BE2C (cell line): ENCODE data around the gene DNAJB5.

Source experiments
- DNase-seq: peaks from one replicate; pipeline ENCODE4 v3.0.0-alpha.2; 2020
- H3K27me3 ChIP-seq: fragments of 250-450 bp; sonication (Bioruptor Pico); 2 replicates; pipeline ENCODE4 v1.5.1; 2020; ENCODE audit warnings: mild to moderate bottlenecking
- H3K36me3 ChIP-seq: fragments of 250-450 bp; sonication (Bioruptor Pico); 2 replicates; pipeline ENCODE4 v1.5.1; 2020; ENCODE audit warnings: mild to moderate bottlenecking
- H3K4me1 ChIP-seq: fragments of 250-450 bp; sonication (Bioruptor Pico); 2 replicates; pipeline ENCODE4 v1.5.1; 2020
- H3K4me3 ChIP-seq: 2 replicates; pipeline ENCODE4 v1.5.1; 2011; ENCODE audit warnings: low read depth, low read length
- H3K9me3 ChIP-seq: fragments of 250-450 bp; sonication (Bioruptor Pico); 2 replicates; pipeline ENCODE4 v1.5.1; 2020
- TF ChIP-seq, protein P1 (sequence below): IDR thresholded peaks from 2 replicates; pipeline ENCODE4 v1.5.1; 2012; ENCODE audit warnings: mild to moderate bottlenecking, low read depth, low read length

DNAJB5 gene

DNA sequence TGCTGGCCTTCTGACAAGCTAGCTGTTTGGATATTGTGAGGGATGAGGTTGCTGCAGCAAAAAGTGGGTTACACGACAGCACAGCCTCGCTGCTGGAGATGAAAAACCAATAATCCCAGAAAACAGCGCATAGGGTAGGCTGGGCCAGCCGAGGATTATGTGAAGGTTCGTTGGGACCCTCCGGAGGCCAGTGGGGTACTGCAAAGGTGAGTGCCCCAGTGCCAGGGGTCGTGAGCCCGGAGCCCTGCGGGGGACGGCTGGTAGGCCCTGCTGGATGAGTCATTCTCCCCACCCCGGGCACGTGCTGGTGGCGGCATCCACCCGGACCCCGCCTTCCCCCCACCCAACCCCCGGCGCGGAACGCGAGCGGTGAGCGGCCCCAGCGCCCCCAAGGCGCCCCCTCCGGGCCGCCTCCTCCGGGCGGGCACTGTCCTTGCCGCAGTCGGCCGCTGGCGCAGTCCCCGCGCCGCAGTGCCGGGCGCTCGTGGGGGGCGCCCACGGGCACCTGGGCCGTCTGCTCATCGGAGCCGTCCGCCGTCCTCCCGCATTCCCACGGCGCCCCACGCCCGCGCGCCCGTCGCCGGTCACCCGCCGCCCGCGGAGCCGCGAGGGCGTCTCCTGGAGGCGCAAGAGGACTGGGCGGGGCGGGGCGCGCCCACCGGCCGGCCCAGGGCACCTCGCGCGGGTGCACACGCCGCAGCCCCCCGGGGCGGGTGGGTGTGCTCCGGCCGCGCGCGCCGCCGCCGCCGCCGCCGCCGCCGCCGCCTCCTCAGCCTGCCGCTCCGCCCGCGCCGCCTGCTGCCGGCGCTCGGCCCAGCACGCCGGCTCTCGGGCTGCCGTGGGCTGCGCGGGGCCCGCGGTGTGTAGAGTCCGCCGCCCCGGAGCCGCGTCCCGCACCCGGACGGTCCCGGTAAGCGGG is 31.8 kb upstream of the DNAJB5 start, which contains the start of gene PHF24:
Gene PHF24, plus strand, starts transcription at position 794 of the 919 bp plus-strand sequence. CDS start 13,014 bp downstream, outside the sequence.
- Histone ChIP-seq H3K9me3 (no peaks in the 10 kb centered on the region; the same call in 1 of the 2 replicates), H3K27me3 (peaks cover 88% of the 10 kb centered on the region), H3K36me3 (no peaks in the 10 kb centered on the region), H3K4me1 (no peaks in the 10 kb centered on the region), H3K4me3 (no peak within 1 kb of the TSS)
- TF ChIP-seq, protein P1, sequence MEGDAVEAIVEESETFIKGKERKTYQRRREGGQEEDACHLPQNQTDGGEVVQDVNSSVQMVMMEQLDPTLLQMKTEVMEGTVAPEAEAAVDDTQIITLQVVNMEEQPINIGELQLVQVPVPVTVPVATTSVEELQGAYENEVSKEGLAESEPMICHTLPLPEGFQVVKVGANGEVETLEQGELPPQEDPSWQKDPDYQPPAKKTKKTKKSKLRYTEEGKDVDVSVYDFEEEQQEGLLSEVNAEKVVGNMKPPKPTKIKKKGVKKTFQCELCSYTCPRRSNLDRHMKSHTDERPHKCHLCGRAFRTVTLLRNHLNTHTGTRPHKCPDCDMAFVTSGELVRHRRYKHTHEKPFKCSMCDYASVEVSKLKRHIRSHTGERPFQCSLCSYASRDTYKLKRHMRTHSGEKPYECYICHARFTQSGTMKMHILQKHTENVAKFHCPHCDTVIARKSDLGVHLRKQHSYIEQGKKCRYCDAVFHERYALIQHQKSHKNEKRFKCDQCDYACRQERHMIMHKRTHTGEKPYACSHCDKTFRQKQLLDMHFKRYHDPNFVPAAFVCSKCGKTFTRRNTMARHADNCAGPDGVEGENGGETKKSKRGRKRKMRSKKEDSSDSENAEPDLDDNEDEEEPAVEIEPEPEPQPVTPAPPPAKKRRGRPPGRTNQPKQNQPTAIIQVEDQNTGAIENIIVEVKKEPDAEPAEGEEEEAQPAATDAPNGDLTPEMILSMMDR, result no peak
- peak; percentile 30 for DNase-seq

DNA sequence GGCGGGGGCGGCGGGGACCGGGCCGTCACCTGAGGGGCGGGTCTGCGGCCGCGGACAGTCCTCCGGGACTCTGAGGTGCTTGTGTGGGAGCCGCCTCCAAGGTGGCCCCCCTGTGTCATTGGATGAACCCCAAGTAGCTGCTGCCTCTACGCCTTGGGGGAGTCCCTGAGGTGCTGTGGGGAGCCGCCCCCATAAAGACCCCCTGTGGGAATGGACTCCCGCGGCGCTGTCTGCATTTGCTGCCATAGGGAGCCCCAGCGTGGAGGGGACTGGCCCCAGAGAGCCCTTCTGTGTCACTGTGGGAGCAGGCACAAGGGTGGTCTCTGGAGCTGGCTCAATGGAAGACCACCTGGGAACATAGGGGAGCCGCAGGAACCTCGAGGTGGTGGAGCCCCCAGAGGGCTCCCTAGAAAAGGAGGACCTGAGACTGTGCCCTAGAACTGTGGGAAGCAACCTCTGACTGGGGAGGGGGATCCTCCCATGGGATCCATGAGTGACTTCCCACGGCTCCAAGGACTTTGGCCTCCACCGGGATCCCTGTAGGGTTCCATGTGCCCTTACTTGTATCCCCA is 31.0 kb upstream of the DNAJB5 start:
- H3K36me3 ChIP-seq, result no peaks in the 10 kb centered on the region
- H3K4me1 ChIP-seq, result no peaks in the 10 kb centered on the region
- no peak overlapping the region for H3K4me3 ChIP-seq
- TF ChIP-seq, protein P1, result no peak
- H3K27me3 ChIP-seq, result peaks cover 84% of the 10 kb centered on the region
- H3K9me3 ChIP-seq, result no peaks in the 10 kb centered on the region; the same call in 1 of the 2 replicates
- no peak for DNase-seq

DNA sequence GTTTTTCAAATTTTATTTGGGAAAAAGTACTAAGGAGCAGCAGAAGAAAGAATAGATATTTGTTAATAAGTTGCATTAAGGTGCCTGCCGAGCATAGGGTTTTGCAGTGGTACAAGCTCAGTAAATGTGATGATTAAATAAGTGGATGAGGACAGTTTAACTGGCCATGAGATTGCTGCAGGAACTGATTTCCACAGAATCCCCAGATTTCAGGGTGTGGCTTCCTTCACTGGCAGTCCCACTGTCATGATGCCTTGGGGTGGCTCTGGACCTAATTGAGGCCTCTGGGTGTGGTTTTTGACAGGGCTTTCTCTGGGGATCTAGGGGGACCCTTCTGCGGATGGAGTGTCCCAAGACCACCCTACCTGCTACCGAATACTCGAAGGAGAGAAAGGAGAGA is 30.1 kb upstream of the DNAJB5 start:
- Histone ChIP-seq H3K4me1 (no peaks in the 10 kb centered on the region), H3K9me3 (no peaks in the 10 kb centered on the region; the same call in 1 of the 2 replicates), H3K4me3 (no peak overlapping the region), H3K36me3 (no peaks in the 10 kb centered on the region), H3K27me3 (peaks cover 91% of the 10 kb centered on the region)
- no peak for DNase-seq
- TF ChIP-seq, protein P1, result no peak

DNA sequence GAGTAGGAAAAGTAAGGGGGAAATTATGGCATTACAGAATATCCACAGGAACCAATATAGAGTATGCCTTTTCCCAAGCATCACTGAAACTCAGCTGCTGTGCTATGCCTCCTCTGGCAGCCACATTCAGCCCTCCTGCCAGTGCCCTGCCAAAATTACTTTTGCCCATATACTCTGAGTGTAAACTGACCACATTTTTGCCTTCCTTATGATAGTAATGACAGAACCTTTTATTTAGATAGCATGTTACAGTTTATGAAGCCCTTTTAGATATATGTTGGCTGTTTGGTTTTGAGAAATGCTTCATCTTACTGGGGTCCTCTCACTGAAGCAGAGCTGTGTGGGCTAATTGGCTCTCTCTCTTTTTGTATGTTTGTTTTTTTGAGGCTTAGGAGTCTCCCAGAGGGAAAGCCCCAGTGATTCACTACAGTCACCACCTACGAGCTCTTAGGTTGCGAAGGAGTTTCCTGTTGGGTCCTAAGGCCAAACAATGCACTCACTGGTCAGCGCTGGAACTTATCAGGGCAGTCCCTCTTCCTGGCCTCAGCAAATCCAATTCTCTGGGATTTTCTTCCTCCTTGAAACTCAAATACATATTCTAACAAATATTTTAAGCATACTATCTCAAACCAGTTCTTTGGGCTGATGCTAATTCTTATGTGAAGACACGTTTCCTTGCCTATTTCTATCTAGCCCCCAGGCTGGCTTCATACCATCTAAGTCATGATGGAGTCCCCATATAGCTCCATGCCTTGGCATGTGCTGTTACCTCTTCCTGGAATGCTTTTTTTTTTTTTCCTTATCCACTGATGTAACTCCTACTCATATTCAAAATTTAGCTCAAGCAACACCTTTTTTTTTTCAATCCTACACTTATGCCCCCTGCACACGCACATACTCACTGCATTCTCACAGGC is 27.7 kb upstream of the DNAJB5 start:
- Histone ChIP-seq H3K4me1 (no peaks in the 10 kb centered on the region), H3K36me3 (no peaks in the 10 kb centered on the region), H3K9me3 (no peaks in the 10 kb centered on the region), H3K4me3 (no peak overlapping the region), H3K27me3 (peaks cover 80% of the 10 kb centered on the region)
- no peak for DNase-seq
- TF ChIP-seq, protein P1, result no peak

DNA sequence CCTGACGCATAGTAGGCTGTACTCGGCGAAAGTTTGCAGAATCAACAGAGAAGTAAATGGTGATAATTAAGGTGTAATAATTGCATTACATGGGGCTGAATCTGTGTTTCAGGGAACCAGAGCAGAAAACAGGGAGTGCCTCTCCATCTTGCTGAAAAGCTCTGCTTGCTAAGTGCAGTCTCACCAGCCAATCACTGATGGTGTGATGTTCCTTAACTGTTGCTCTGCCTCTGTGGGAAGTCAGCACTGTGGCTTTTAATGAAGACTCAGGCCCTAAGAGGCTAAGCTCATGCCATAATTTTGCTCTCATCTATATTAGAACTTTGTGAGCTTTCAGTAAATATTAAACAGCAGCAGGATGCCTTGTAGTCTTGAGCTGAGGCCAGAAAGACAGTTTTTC is 27.0 kb upstream of the DNAJB5 start:
- no peaks in the 10 kb centered on the region for H3K36me3 ChIP-seq
- no peaks in the 10 kb centered on the region for H3K4me1 ChIP-seq
- DNase-seq, result no peak
- no peak overlapping the region for H3K4me3 ChIP-seq
- no peaks in the 10 kb centered on the region for H3K9me3 ChIP-seq
- H3K27me3 ChIP-seq, result peaks cover 75% of the 10 kb centered on the region
- TF ChIP-seq, protein P1, result no peak
